Stimulated activated CD8-positive, alpha-beta memory T cell treated with anti-CD3 and anti-CD28 coated beads, Interleukin-12 subunit alpha, Interleukin-12 subunit beta, amount 100 ng/mL, for 4 hours (primary cell): ENCODE measurements around the gene RIC1.
"Not testable (repeated sequence)": the region's sequence is repeated elsewhere in the genome, so short reads cannot be mapped to it uniquely, and the experiment has no call there.

Experiments used
- DNase-seq: peaks from one replicate; pipeline ENCODE4 v3.0.0-alpha.2; 2020; ENCODE audit warnings: low read depth

The RIC1 gene

GRCh38 chr9:5786370-5787127, 157.6 kb downstream of the RIC1 start:
- no peak for DNase-seq

- no peak for DNase-seq
Measured at GRCh38 chr9:5787220-5787619, 158.3 kb downstream of the RIC1 start.

GRCh38 chr9:5787759-5788302, 158.9 kb downstream of the RIC1 start:
- DNase-seq, result no peak

- DNase-seq, result no peak
Measured at GRCh38 chr9:5789489-5789888, 160.6 kb downstream of the RIC1 start.

GRCh38 chr9:5790923-5791322, 162.0 kb downstream of the RIC1 start:
- no peak for DNase-seq

GRCh38 chr9:5791870-5792269, 163.0 kb downstream of the RIC1 start:
- no peak for DNase-seq

- no peak for DNase-seq
Measured at GRCh38 chr9:5793812-5794211, 164.9 kb downstream of the RIC1 start.

GRCh38 chr9:5796298-5796697, 167.4 kb downstream of the RIC1 start:
- DNase-seq, result no peak

- no peak for DNase-seq
Measured at GRCh38 chr9:5798581-5798980, 169.7 kb downstream of the RIC1 start.

GRCh38 chr9:5799314-5799713, 170.4 kb downstream of the RIC1 start:
- no peak for DNase-seq

GRCh38 chr9:5800378-5800777, 171.5 kb downstream of the RIC1 start:
- DNase-seq, result not testable (repeated sequence)

- DNase-seq, result no peak
Measured at GRCh38 chr9:5800969-5801738, 172.2 kb downstream of the RIC1 start.

GRCh38 chr9:5801739-5802113, 172.8 kb downstream of the RIC1 start:
- DNase-seq, result no peak

- DNase-seq, result no peak
Measured at GRCh38 chr9:5805478-5805877, 176.6 kb downstream of the RIC1 start.

GRCh38 chr9:5811751-5812150, 182.8 kb downstream of the RIC1 start:
- DNase-seq, result no peak

- no peak for DNase-seq
Measured at GRCh38 chr9:5813824-5814223, 184.9 kb downstream of the RIC1 start.

- DNase-seq, result no peak
Measured at GRCh38 chr9:5815461-5815860, 186.6 kb downstream of the RIC1 start.

GRCh38 chr9:5817862-5818261, 189.0 kb downstream of the RIC1 start:
- no peak for DNase-seq

GRCh38 chr9:5818424-5819142, 189.7 kb downstream of the RIC1 start:
- DNase-seq, result no peak

- DNase-seq, result no peak
Measured at GRCh38 chr9:5819174-5819573, 190.3 kb downstream of the RIC1 start.

GRCh38 chr9:5820425-5820824, 191.5 kb downstream of the RIC1 start:
- no peak for DNase-seq

- no peak for DNase-seq
Measured at GRCh38 chr9:5825223-5825622, 196.3 kb downstream of the RIC1 start.
